Type B pancreatic cell (in vitro differentiated cells): Measurements from ENCODE around the gene MRPL2. TPM values are rescaled to one million over a fixed set of nuclear protein-coding genes. Genes with fewer than 3 reads are reported as not detected.

Experiments
- DNase-seq: peaks from one replicate; pipeline ENCODE4 v3.0.0; 2021; ENCODE audit warnings: mixed read lengths; ENCODE audit not compliant: unreplicated experiment; ENCODE audit errors: extremely low spot score
- H3K27ac Mint-ChIP-seq: 2 replicates; pipeline ENCODE4 v1.8.0; 2021; ENCODE audit warnings: mild to moderate bottlenecking, mixed read lengths
- H3K27me3 Mint-ChIP-seq: 2 replicates; pipeline ENCODE4 v1.8.0; 2021; ENCODE audit warnings: mixed read lengths
- H3K36me3 Mint-ChIP-seq: 2 replicates; pipeline ENCODE4 v1.8.0; 2021; ENCODE audit warnings: mixed read lengths
- H3K4me1 Mint-ChIP-seq: one replicate; pipeline ENCODE4 v1.8.0; 2021; ENCODE audit warnings: mixed read lengths; ENCODE audit not compliant: unreplicated experiment
- H3K4me3 Mint-ChIP-seq: 2 replicates; pipeline ENCODE4 v1.8.0; 2021; ENCODE audit warnings: mild to moderate bottlenecking, mixed read lengths
- H3K9me3 Mint-ChIP-seq: 2 replicates; pipeline ENCODE4 v1.8.0; 2021; ENCODE audit warnings: mixed read lengths
- CTCF ChIP-seq: fragments of 200-600 bp; sonication (generic); conservative IDR thresholded peaks from 2 replicates; pipeline ENCODE4 v1.5.0; 2021; ENCODE audit warnings: antibody characterized with exemption, mild to moderate bottlenecking
- total RNA-seq: library from RNA; stranded (reverse); gene quantifications from 2 replicates; pipeline ENCODE4 v1.2.1, GENCODE V29; 2021; ENCODE audit warnings: low replicate concordance

The MRPL2 gene
- total RNA-seq, 1 donor from 2014 or later: 58.6 TPM

GRCh38 chr6:43036712-43037111 is 22.5 kb downstream of the MRPL2 start:
- Mint-ChIP-seq H3K36me3 (peaks cover 21% of the 10 kb centered on the region), H3K27ac (no peak overlapping the region), H3K9me3 (no peaks in the 10 kb centered on the region), H3K27me3 (no peaks in the 10 kb centered on the region), H3K4me1 (no peaks in the 10 kb centered on the region), H3K4me3 (no peak overlapping the region)
- TF ChIP-seq CTCF: no peak
- DNase-seq: no peak

- TF ChIP-seq CTCF: no peak
- no peaks in the 10 kb centered on the region for H3K27me3 Mint-ChIP-seq
- H3K27ac Mint-ChIP-seq: peak overlapping the region; percentile 23
- peaks cover 24% of the 10 kb centered on the region for H3K36me3 Mint-ChIP-seq
- H3K4me3 Mint-ChIP-seq: no peak overlapping the region
- H3K9me3 Mint-ChIP-seq: no peaks in the 10 kb centered on the region
- H3K4me1 Mint-ChIP-seq: no peaks in the 10 kb centered on the region
- DNase-seq: no peak
Measured at GRCh38 chr6:43035495-43036194, 23.6 kb downstream of the MRPL2 start.

- no peaks in the 10 kb centered on the region for H3K4me1 Mint-ChIP-seq
- H3K9me3 Mint-ChIP-seq: no peaks in the 10 kb centered on the region
- peaks cover 31% of the 10 kb centered on the region for H3K36me3 Mint-ChIP-seq
- no peak for TF ChIP-seq CTCF
- H3K27me3 Mint-ChIP-seq: no peaks in the 10 kb centered on the region
- no peak for DNase-seq
- H3K4me3 Mint-ChIP-seq: no peak overlapping the region
- no peak overlapping the region for H3K27ac Mint-ChIP-seq
Measured at GRCh38 chr6:43034190-43034525, 25.1 kb downstream of the MRPL2 start.

- no peak for DNase-seq
- Mint-ChIP-seq H3K27me3 (no peaks in the 10 kb centered on the region), H3K4me1 (no peaks in the 10 kb centered on the region), H3K36me3 (peaks cover 31% of the 10 kb centered on the region), H3K9me3 (no peaks in the 10 kb centered on the region), H3K27ac (no peak overlapping the region), H3K4me3 (no peak overlapping the region)
- no peak for TF ChIP-seq CTCF
Measured at GRCh38 chr6:43033496-43034189, 25.6 kb downstream of the MRPL2 start.

GRCh38 chr6:43032326-43032725 is 26.9 kb downstream of the MRPL2 start:
- H3K36me3 Mint-ChIP-seq: peaks cover 31% of the 10 kb centered on the region
- no peak for TF ChIP-seq CTCF
- no peak for DNase-seq
- no peaks in the 10 kb centered on the region for H3K9me3 Mint-ChIP-seq
- no peak overlapping the region for H3K27ac Mint-ChIP-seq
- H3K27me3 Mint-ChIP-seq: no peaks in the 10 kb centered on the region
- no peak overlapping the region for H3K4me3 Mint-ChIP-seq
- H3K4me1 Mint-ChIP-seq: no peaks in the 10 kb centered on the region
